ENCODE measurements around the gene BRPF3. TPM values are rescaled to one million over a fixed set of nuclear protein-coding genes. Genes with fewer than 3 reads are reported as not detected.

BRPF3 gene
- total and polyA plus RNA-seq, 4 donors = 7.5 to 20.0 (median 13.7) TPM

DNA sequence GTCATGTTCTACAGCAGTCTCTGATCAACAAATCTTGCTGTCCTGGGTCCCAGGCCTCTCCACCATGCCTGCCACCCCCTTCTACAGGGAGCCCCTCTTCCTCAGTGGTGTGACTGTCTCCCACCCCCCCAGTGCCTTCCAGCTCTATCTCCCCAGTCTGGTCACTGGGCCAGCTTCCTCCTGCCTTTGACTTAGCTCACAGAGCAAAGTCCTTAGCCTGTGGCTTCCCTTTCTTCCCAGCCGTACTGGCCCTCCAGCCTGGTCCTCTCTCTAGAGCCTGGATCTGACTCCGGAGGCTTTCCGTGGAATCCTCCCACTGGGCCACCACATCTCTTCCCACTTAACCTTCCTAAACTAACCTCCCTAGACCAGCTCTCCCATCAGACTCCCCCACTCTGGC is 49.2 kb upstream of the BRPF3 start:
- TF ChIP-seq HNF4A (conservative IDR thresholded peaks at IDR 0.05) = no peak
- TF ChIP-seq SP1 (IDR thresholded peaks at IDR 0.05) = no peak
- TF ChIP-seq, protein P1, sequence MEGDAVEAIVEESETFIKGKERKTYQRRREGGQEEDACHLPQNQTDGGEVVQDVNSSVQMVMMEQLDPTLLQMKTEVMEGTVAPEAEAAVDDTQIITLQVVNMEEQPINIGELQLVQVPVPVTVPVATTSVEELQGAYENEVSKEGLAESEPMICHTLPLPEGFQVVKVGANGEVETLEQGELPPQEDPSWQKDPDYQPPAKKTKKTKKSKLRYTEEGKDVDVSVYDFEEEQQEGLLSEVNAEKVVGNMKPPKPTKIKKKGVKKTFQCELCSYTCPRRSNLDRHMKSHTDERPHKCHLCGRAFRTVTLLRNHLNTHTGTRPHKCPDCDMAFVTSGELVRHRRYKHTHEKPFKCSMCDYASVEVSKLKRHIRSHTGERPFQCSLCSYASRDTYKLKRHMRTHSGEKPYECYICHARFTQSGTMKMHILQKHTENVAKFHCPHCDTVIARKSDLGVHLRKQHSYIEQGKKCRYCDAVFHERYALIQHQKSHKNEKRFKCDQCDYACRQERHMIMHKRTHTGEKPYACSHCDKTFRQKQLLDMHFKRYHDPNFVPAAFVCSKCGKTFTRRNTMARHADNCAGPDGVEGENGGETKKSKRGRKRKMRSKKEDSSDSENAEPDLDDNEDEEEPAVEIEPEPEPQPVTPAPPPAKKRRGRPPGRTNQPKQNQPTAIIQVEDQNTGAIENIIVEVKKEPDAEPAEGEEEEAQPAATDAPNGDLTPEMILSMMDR (IDR thresholded peaks at IDR 0.05; ENCODE audit: low read depth, low read length, missing input control) = no peak
- no peak for TF ChIP-seq HNF4G (IDR thresholded peaks at IDR 0.05)
- TF ChIP-seq RXRA (IDR thresholded peaks at IDR 0.05) = no peak
- TF ChIP-seq GABPA (IDR thresholded peaks at IDR 0.05 in 1 of 2, conservative IDR thresholded peaks at IDR 0.05 in 1 of 2) = no peak
- TF ChIP-seq NR2F2 (IDR thresholded peaks at IDR 0.05) = no peak
- TF ChIP-seq YY1 (IDR thresholded peaks at IDR 0.05) = no peak
- TF ChIP-seq FOXA1 (IDR thresholded peaks at IDR 0.05) = no peak
- TF ChIP-seq, protein P2, sequence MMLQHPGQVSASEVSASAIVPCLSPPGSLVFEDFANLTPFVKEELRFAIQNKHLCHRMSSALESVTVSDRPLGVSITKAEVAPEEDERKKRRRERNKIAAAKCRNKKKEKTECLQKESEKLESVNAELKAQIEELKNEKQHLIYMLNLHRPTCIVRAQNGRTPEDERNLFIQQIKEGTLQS (IDR thresholded peaks at IDR 0.05) = no peak
- TF ChIP-seq FOXA2 (IDR thresholded peaks at IDR 0.05) = no peak
- TF ChIP-seq, protein P3, sequence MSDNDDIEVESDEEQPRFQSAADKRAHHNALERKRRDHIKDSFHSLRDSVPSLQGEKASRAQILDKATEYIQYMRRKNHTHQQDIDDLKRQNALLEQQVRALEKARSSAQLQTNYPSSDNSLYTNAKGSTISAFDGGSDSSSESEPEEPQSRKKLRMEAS (IDR thresholded peaks at IDR 0.05) = no peak
- no peak for TF ChIP-seq RAD21 (IDR thresholded peaks at IDR 0.05)
- TF ChIP-seq, protein P4, sequence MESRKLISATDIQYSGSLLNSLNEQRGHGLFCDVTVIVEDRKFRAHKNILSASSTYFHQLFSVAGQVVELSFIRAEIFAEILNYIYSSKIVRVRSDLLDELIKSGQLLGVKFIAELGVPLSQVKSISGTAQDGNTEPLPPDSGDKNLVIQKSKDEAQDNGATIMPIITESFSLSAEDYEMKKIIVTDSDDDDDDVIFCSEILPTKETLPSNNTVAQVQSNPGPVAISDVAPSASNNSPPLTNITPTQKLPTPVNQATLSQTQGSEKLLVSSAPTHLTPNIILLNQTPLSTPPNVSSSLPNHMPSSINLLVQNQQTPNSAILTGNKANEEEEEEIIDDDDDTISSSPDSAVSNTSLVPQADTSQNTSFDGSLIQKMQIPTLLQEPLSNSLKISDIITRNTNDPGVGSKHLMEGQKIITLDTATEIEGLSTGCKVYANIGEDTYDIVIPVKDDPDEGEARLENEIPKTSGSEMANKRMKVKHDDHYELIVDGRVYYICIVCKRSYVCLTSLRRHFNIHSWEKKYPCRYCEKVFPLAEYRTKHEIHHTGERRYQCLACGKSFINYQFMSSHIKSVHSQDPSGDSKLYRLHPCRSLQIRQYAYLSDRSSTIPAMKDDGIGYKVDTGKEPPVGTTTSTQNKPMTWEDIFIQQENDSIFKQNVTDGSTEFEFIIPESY (IDR thresholded peaks at IDR 0.05) = no peak
- TF ChIP-seq JUND (IDR thresholded peaks at IDR 0.05) = no peak
- no peak for TF ChIP-seq TAF1 (conservative IDR thresholded peaks at IDR 0.05)
- TF ChIP-seq, protein P5, sequence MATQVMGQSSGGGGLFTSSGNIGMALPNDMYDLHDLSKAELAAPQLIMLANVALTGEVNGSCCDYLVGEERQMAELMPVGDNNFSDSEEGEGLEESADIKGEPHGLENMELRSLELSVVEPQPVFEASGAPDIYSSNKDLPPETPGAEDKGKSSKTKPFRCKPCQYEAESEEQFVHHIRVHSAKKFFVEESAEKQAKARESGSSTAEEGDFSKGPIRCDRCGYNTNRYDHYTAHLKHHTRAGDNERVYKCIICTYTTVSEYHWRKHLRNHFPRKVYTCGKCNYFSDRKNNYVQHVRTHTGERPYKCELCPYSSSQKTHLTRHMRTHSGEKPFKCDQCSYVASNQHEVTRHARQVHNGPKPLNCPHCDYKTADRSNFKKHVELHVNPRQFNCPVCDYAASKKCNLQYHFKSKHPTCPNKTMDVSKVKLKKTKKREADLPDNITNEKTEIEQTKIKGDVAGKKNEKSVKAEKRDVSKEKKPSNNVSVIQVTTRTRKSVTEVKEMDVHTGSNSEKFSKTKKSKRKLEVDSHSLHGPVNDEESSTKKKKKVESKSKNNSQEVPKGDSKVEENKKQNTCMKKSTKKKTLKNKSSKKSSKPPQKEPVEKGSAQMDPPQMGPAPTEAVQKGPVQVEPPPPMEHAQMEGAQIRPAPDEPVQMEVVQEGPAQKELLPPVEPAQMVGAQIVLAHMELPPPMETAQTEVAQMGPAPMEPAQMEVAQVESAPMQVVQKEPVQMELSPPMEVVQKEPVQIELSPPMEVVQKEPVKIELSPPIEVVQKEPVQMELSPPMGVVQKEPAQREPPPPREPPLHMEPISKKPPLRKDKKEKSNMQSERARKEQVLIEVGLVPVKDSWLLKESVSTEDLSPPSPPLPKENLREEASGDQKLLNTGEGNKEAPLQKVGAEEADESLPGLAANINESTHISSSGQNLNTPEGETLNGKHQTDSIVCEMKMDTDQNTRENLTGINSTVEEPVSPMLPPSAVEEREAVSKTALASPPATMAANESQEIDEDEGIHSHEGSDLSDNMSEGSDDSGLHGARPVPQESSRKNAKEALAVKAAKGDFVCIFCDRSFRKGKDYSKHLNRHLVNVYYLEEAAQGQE (IDR thresholded peaks at IDR 0.05) = no peak
- no peak for TF ChIP-seq EGR1 (IDR thresholded peaks at IDR 0.05; ENCODE audit: low read depth in 2 of 2)

More for the DNA sequence above, 49.2 kb upstream of the BRPF3 start:
- Histone ChIP-seq H3K36me3 (ENCODE audit: control insufficient read depth in 4 of 4, insufficient read depth in 3 of 4, low read depth in 1 of 4, low read length in 3 of 4) (no peaks in the 10 kb centered on the region), H3K27ac (ENCODE audit: low read depth in 1 of 2, low read length in 2 of 2) (no peak overlapping the region), H3K9me3 (ENCODE audit: control insufficient read depth in 4 of 4, low read length in 3 of 4) (peaks cover 0 to 2% (median 0%) of the 10 kb centered on the region in 4 donors), H3K4me1 (ENCODE audit: control insufficient read depth in 4 of 4, insufficient read depth in 4 of 4, low read length in 3 of 4) (peaks cover 0 to 1% (median 0%) of the 10 kb centered on the region in 4 donors), H3K4me3 (ENCODE audit: low read depth in 1 of 3, low read length in 3 of 3) (no peak overlapping the region), H3K27me3 (ENCODE audit: control insufficient read depth in 4 of 4, insufficient read depth in 4 of 4, low read length in 3 of 4) (no peaks in the 10 kb centered on the region), H3K9ac (ENCODE audit: low read depth in 1 of 2, low read length in 2 of 2) (no peak overlapping the region)
- DNase-seq (ENCODE audit: low spot score) = no peak
- 92% methylated on average over 3 of the region's 3 CpGs for WGBS
